ENCODE data around the gene SH3RF2. TPM values are rescaled to one million over a fixed set of nuclear protein-coding genes. Genes with fewer than 3 reads are reported as not detected.

The SH3RF2 gene
- total and polyA plus RNA-seq, 10 of the 15 experiments (the other 5 are each of a cell fraction or from before 2014, with no cell fraction given), result 0.15 TPM; not detected in 9

DNA sequence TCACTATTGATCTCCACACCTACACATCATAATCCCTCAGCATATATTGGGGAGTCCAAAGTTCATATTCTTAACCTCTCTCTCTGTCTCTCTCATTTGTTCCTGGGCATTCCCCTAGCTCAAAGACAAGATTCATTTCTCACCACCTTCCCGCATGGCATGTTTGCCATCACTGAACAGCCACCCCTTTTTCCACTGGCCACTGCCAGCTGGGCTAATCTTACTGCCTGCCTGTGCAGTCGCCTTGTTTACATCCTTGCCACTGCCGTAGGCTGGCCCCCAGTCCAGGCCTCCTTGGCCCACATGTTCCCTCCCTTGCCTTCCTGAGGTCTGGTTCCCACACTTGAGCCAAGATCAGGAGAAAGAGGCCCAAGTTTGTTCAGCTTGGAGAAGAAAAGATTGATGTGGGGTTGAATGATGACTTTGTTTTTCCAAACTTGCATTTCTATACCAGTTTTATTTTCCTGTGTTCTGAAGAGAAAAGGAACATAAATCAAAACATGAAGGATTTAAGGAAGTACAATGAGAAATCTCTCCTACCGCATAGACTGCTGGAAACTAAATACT lies 88.8 kb downstream of the SH3RF2 start:
- ChIA-PET SMC1A (ENCODE audit: uncharacterized antibody, unreplicated experiment) (no interaction called here), CTCF (interaction anchor here (0.8 kb wide), 1 partner anchor 15 kb away, joined by 3 read pairs; no protein-coding TSS in a partner anchor), POLR2A (no interaction called here), RAD21 (ENCODE audit: unreplicated experiment) (no interaction called here)
- no peaks in the 10 kb centered on the region for H3K9me3 ChIP-seq (replicated peaks; ENCODE audit: control insufficient read depth, insufficient read depth, low read length)
- ATAC-seq (no peak), FAIRE-seq (no peak), DNase-seq (ENCODE audit: low read depth, low spot score) (no peak)
- no peak overlapping the region for H3K27ac ChIP-seq (ENCODE audit: control insufficient read depth, insufficient read depth)
- no peaks in the 10 kb centered on the region for H3K36me3 ChIP-seq (ENCODE audit: control insufficient read depth in 2 of 2, insufficient read depth in 2 of 2, low read length in 1 of 2)
- H4K20me1 ChIP-seq (ENCODE audit: control insufficient read depth, insufficient read depth), result no peaks in the 10 kb centered on the region
- in situ Hi-C loops (cut with MboI), result no loop called here
- no peaks in the 10 kb centered on the region for H3K79me2 ChIP-seq (ENCODE audit: control insufficient read depth, insufficient read depth, low read length)
- H3K9ac ChIP-seq (ENCODE audit: control insufficient read depth, insufficient read depth, low read length), result no peak overlapping the region
- TF ChIP-seq KDM1A (IDR thresholded peaks at IDR 0.05; ENCODE audit: borderline replicate concordance) (no peak), NFYA (IDR thresholded peaks at IDR 0.05; ENCODE audit: borderline replicate concordance, low read depth, low read length) (no peak), IKZF2 (IDR thresholded peaks at IDR 0.05) (no peak), CHD2 (IDR thresholded peaks at IDR 0.05; ENCODE audit: borderline replicate concordance, low read depth, low read length) (no peak), BMI1 (IDR thresholded peaks at IDR 0.05; ENCODE audit: borderline replicate concordance) (no peak), SREBF1 (IDR thresholded peaks at IDR 0.05; ENCODE audit: low read length) (no peak), SIN3A (IDR thresholded peaks at IDR 0.05; ENCODE audit: low read depth, low read length) (no peak), BACH1 (IDR thresholded peaks at IDR 0.05; ENCODE audit: borderline replicate concordance) (no peak), JUNB (IDR thresholded peaks at IDR 0.05) (no peak), USF1 (IDR thresholded peaks at IDR 0.05; ENCODE audit: borderline replicate concordance, extremely low read length, insufficient read depth, low read depth, low read length) (no peak), KLF5 (IDR thresholded peaks at IDR 0.05; ENCODE audit: partially characterized antibody) (no peak), CBX5 (IDR thresholded peaks at IDR 0.05; ENCODE audit: low read depth) (no peak), ZBED1 (IDR thresholded peaks at IDR 0.05; ENCODE audit: borderline replicate concordance) (no peak)
- TF ChIP-seq, protein P1, sequence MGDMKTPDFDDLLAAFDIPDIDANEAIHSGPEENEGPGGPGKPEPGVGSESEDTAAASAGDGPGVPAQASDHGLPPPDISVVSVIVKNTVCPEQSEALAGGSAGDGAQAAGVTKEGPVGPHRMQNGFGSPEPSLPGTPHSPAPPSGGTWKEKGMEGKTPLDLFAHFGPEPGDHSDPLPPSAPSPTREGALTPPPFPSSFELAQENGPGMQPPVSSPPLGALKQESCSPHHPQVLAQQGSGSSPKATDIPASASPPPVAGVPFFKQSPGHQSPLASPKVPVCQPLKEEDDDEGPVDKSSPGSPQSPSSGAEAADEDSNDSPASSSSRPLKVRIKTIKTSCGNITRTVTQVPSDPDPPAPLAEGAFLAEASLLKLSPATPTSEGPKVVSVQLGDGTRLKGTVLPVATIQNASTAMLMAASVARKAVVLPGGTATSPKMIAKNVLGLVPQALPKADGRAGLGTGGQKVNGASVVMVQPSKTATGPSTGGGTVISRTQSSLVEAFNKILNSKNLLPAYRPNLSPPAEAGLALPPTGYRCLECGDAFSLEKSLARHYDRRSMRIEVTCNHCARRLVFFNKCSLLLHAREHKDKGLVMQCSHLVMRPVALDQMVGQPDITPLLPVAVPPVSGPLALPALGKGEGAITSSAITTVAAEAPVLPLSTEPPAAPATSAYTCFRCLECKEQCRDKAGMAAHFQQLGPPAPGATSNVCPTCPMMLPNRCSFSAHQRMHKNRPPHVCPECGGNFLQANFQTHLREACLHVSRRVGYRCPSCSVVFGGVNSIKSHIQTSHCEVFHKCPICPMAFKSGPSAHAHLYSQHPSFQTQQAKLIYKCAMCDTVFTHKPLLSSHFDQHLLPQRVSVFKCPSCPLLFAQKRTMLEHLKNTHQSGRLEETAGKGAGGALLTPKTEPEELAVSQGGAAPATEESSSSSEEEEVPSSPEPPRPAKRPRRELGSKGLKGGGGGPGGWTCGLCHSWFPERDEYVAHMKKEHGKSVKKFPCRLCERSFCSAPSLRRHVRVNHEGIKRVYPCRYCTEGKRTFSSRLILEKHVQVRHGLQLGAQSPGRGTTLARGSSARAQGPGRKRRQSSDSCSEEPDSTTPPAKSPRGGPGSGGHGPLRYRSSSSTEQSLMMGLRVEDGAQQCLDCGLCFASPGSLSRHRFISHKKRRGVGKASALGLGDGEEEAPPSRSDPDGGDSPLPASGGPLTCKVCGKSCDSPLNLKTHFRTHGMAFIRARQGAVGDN (IDR thresholded peaks at IDR 0.05), result no peak
- TF ChIP-seq, protein P2, sequence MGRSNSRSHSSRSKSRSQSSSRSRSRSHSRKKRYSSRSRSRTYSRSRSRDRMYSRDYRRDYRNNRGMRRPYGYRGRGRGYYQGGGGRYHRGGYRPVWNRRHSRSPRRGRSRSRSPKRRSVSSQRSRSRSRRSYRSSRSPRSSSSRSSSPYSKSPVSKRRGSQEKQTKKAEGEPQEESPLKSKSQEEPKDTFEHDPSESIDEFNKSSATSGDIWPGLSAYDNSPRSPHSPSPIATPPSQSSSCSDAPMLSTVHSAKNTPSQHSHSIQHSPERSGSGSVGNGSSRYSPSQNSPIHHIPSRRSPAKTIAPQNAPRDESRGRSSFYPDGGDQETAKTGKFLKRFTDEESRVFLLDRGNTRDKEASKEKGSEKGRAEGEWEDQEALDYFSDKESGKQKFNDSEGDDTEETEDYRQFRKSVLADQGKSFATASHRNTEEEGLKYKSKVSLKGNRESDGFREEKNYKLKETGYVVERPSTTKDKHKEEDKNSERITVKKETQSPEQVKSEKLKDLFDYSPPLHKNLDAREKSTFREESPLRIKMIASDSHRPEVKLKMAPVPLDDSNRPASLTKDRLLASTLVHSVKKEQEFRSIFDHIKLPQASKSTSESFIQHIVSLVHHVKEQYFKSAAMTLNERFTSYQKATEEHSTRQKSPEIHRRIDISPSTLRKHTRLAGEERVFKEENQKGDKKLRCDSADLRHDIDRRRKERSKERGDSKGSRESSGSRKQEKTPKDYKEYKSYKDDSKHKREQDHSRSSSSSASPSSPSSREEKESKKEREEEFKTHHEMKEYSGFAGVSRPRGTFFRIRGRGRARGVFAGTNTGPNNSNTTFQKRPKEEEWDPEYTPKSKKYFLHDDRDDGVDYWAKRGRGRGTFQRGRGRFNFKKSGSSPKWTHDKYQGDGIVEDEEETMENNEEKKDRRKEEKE (IDR thresholded peaks at IDR 0.05), result no peak
- no peaks in the 10 kb centered on the region for H3K4me1 ChIP-seq (ENCODE audit: control insufficient read depth, insufficient read depth, low read length)
- H3K4me2 ChIP-seq (ENCODE audit: control insufficient read depth, insufficient read depth), result no peak overlapping the region
- intact Hi-C loops (cut with micrococcal nuclease; ENCODE audit: unreplicated experiment), result no loop called here
- 44% methylated on average over 4 of the region's 4 CpGs for WGBS (ENCODE audit: insufficient coverage, insufficient replicate concordance, low lambda C conversion rate, missing lambda C conversion rate)
- BruUV-seq (replicated peaks), result no TSS peak
- H2AFZ ChIP-seq (ENCODE audit: control insufficient read depth, low read depth, low read length), result no peak overlapping the region
- peaks cover 0 to 2% of the 10 kb centered on the region in 2 experiments; a peak in 1 of 4 replicates for H3K27me3 ChIP-seq (replicated peaks in 1 of 2; ENCODE audit: control insufficient read depth in 2 of 2, insufficient read depth in 2 of 2, low read length in 1 of 2)
- H3K4me3 ChIP-seq, result no peak overlapping the region

Data from GM12878 (cell line).